Stimulated activated naive CD4-positive, alpha-beta T cell (primary cell): ENCODE measurements around the gene CLHC1.
"Not testable (repeated sequence)": the region's sequence is repeated elsewhere in the genome, so short reads cannot be mapped to it uniquely, and the experiment has no call there.

ENCODE experiments used
- DNase-seq, 6 experiments: peaks; one replicate each; lab custom pipeline; 2025; lab: John Stamatoyannopoulos, UW

Gene CLHC1

GRCh38 chr2:55232863-55233657, 967 bp upstream of the CLHC1 start:
- DNase-seq: peak; percentile 25 to 56 (median 46)

DNA sequence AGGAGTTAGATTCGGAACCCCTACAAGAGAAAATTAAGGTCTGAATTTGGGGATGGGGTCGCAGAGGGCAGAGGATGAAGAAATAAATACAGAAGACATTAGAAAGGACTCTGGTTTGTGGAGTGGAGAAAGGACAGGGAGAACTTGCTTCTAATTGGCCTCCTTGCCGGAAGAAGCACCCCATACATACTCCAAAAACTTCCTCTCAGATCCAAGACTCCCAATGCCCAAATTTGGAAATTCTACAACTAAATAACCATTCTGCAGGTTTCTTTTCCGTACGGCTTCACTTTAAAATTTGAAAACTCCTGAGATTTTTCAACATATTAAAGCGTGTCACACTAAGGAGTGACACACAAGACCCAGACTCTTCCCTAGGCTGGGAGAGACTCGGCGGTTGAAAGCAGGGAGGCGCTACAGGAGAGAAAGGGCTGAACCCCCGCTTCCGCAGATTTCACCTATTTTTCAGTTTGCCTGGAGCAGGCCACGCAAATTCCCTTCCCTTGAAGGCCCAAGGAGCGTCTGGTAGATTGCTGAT, 478 bp downstream of the CLHC1 start:
- no peak for DNase-seq

- DNase-seq: no peak
These were observed 1.5 kb downstream of the CLHC1 start for GRCh38 chr2:55230551-55230950.

GRCh38 chr2:55229221-55229620, 2.9 kb downstream of the CLHC1 start:
- DNase-seq: no peak

GRCh38 chr2:55228226-55228563, 3.9 kb downstream of the CLHC1 start:
- DNase-seq: no peak

DNA sequence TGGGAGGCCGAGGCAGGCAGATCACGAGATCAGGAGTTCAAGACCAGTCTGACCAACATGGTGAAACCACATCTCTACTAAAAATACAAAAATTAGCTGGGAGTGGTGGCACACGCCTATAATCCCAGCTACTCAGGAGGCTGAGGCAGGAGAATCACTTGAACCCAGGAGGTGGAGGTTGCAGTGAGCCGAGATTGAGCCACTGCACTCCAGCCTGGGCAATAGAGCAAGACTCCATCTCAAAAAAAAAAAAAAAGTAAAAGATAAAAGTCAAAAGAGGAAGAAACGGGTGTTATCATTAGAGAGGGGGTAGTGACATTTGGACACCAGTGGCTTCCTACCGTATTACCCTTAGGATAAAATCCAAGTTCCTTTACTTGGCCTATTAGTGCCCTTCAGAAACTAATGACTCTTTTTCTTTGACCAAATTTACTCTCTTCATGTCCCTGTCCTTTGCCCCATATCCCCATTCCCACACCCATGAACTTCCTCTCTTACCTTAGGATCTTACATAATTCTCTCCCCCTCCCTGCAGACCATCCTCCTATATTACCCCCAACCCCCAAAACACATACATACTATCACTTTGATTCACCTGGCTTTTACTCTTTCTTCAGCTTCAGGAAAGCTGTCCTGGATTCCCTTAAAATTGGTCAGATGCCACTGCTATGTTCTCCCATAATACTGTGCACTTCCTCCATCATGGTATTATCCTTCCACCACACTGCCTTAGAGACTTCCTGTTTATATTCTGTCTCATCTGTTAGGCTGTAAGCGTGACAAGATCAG, 4.5 kb downstream of the CLHC1 start:
- DNase-seq: peak in 3 of 6 experiments; percentile 25 to 41 (median 39)

DNA sequence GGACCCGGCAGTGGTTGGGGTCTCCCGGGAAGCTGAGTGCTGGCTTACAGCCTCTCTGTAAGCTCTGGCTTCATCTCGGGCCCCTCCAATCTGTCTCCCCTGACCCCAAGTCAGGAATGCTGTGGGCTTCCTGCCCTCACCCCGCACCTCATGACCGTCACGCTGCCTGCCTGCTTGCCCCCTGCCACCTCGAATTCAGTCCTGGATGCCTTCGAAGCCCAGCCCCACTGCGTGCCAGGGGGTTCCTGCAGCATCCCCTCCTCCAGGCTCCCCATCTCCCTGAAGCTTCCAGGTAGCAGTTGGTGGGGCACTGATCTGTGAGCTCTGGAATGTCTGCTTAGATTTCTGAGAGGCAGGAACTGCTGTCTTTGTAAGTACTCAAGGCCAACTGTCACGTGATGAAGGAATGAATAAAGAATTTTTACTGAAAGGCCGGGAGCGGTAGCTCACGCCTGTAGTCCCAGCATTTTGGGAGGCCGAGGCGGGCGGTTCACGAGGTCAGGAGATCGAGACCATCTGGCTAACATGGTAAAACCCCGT, 6.5 kb downstream of the CLHC1 start:
- no peak for DNase-seq

DNA sequence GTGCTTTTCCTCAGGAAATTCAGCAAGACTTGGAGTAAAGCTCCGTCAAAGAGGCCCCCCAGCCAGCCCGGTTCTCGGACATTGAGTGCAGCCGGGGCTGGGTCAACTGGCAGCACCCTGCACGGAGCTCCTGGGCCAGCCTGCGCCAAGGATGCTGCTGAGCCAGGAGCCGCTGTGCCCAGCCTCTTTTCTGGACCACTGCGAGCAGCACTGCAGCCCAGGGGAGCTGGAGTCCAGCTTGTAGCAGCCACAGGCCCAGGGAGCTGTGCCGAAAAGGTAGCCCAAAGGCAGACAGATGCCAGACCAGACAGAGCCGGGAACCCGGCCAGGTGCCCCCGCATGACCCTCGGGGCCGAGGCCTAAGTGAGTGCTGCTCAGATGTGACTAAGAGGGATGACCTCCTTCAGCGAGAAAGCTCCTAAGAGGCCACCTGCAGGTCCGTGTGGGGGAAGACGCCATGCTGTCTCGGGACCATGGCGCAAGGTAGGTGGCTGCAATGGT, 7.3 kb downstream of the CLHC1 start:
- DNase-seq: peak in 1 of 6 experiments; percentile 1

DNA sequence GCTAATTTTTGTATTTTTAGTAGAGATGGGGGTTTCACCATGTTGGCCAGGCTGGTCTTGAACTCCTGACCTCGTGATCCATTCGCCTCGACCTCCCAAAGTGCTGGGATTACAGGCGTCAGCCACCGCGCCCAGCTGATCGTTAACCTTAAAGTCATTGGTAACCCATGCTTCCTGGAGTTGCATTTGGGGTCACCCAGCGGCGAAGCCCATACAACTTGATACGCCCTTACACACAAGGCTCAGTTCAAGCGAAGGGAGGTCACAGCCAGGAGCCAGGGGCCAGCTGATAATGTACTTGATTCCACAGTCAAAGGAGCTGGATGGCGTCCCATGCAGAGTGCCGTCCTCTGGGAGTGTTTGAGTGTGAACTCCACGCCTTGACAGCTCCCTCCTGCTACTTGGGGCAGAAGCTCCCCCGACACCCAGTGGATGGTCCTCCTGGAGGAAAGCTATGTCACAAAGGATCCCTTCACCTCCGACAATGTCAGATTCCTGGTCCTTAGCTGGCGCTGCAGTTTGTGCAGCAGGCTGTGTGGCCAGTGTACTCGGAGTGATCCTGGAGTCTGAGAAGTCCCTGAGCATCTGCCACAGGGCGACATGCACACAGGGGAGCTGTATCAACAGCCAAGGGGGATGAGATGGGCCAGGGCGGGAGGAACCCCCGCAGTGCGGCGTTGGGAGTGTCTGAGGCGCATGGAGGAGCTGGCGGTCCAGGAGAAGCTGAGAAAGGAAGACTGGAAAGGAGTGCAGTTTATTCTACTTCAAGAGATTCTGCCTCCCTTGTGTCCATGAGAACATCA, 7.9 kb downstream of the CLHC1 start:
- DNase-seq: peak in 3 of 6 experiments; percentile 3 to 31 (median 14)

GRCh38 chr2:55213822-55214221, 18.3 kb downstream of the CLHC1 start:
- DNase-seq: no peak

DNA sequence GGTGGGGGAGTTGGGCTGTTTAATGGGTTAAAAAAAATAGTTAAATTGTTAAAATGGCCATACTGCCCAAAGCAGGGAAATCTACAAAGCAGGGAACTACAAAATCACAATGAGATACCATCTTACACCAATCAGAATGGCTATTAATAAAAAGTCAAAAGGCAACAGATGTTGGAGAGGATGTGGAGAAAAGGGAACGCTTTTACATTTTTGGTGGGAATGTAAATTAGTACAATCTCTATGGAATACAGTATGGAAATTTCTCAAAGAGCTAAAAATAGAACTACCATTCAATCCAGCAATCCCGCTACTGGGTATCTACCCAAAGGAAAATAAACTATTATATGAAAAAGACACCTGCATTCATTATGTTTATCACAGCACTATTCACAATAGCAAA, 27.1 kb downstream of the CLHC1 start:
- no peak for DNase-seq

GRCh38 chr2:55204536-55204935, 27.6 kb downstream of the CLHC1 start:
- DNase-seq: no peak

- no peak for DNase-seq
These were observed 31.7 kb downstream of the CLHC1 start for GRCh38 chr2:55200416-55200815.

DNA sequence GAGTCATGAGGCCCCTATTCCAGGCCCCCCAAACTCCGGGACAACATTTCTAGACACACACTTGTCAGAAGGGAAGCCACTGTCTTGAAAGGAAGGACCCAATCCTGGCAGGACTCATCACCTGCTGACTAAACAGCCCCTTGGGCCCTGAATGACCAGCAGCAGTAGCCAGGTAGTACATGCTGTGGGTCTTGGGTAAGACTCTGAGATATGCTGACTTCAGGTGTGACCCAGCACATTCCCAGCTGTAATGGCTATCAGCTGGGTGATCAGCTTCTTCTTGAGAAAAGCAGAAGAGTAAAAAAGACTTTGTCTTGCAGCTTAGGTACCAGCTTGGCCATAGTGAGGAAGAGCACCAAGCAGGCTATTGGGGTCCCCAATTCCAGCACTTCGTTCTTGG, 35.6 kb downstream of the CLHC1 start:
- DNase-seq: no peak

GRCh38 chr2:55191888-55192287, 40.2 kb downstream of the CLHC1 start:
- not testable (repeated sequence) for DNase-seq

DNA sequence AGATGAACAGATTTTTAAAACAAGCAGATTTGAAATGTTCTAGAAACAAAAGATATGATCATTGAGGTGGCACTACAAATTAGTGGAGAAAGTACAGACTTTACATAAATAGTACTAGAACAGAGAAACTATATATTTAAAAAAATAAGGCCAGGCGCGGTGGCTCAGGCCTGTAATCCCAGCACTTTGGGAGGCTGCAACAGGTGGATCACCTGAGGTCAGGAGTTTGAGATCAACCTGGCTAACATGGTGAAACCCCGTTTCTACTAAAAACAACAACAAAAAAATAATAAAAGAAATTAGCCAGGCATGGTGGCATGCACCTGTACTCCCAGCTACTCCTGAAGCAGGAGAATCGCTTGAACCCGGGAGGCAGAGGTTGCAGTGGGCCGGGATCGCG, 45.3 kb downstream of the CLHC1 start:
- DNase-seq: not testable (repeated sequence)

DNA sequence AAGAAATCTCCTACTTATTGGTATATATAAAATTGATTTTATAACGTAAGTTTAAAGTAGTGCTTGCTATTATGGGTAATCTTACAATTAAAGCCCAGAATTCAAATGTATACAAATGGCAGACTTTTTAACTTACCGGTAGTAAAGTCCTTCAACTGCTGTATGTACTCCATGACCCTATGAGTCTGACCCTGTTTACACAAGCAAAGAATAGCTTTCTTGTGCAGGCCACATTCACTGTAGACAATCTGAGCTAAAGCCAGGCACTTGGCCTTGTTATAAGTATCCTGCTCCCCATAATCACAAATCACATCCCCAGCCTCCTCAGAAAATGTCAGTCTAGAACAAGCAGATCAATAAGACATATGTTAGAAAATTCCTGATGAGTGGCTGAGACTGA, 51.7 kb downstream of the CLHC1 start:
- no peak for DNase-seq

GRCh38 chr2:55176094-55176415, 56.0 kb downstream of the CLHC1 start:
- no peak for DNase-seq

GRCh38 chr2:55175254-55176093, 56.6 kb downstream of the CLHC1 start:
- peak in 3 of 6 experiments; percentile 54 to 60 (median 60) for DNase-seq

DNA sequence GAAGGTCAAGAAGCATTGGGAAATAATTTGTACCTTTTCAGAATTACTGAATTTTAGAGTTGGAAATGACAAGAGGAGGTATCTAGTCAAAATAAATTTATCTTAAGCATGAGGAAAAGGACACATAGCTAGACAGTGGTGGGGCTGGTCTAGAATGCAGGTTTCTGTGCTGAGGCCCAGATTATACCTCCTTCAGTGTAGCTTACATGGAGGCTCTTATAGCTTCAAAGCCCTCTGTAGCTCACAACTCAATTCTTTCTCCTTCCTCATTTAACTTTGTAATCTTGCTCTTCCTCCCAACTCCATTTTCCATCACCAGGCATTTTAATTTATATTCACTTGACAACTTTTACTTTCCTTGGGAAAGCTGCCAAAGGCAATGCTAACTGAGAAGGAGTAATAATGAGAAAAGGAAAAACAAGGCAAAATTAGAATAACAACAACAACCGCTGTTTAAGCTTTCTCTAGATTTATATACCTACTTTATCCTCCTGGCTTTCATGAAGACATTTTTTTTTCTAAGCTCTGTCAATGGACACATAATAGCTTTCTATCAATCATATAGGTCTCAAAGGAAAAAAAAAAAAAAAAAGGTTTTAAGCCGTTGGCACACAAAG, 58.5 kb downstream of the CLHC1 start:
- DNase-seq: no peak

DNA sequence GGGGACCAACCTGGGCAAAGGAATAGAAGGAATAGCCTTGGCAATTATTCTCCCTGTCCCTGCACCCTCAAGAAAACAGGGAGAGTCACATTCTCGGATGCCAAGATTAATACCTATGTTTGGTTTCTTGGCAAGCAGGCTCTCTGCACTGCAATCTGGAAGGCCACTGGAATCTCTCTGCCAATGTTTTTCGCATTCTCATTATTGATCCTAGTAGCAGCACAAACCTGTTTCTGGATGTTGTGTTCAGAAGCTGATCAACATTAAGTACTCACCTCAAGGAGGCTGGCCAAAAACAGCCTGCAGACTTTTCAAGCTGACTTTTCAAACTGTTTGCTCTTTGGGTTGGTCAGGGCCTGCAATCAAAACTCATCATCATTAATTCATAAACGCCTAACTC, 62.2 kb downstream of the CLHC1 start:
- DNase-seq: no peak
